Measurements from ENCODE around the gene FOXO6.

DNA sequence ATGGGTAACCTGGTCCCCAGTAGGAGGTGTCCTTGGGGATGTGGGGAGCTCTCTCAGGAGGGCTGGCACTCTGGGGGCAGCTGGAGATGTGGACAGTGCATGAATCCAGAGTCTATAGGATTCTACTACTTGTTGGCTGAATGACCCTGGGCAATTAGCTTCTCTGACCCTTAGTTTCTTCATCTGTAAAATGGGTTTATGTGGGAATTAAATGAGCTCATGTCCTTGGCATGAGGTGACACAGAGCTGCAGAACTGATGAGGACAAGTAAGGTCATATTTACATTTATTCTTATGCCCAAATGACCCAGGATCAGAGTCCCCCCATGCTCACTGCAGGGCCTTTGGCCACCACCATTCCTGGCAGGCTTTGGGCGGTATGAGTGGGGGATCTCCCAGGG is 29.3 kb downstream of the FOXO6 start:
- TF ChIP-seq, protein P1, sequence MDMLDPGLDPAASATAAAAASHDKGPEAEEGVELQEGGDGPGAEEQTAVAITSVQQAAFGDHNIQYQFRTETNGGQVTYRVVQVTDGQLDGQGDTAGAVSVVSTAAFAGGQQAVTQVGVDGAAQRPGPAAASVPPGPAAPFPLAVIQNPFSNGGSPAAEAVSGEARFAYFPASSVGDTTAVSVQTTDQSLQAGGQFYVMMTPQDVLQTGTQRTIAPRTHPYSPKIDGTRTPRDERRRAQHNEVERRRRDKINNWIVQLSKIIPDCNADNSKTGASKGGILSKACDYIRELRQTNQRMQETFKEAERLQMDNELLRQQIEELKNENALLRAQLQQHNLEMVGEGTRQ (CRISPR knock-in tag; IDR thresholded peaks at IDR 0.05) = no peak
- TF ChIP-seq MYC (IDR thresholded peaks at IDR 0.05; ENCODE audit: low read depth, low read length) (no peak), MYC (CRISPR knock-in tag; IDR thresholded peaks at IDR 0.05; ENCODE audit: borderline replicate concordance, low read depth) (no peak)
- TF ChIP-seq, protein P2, sequence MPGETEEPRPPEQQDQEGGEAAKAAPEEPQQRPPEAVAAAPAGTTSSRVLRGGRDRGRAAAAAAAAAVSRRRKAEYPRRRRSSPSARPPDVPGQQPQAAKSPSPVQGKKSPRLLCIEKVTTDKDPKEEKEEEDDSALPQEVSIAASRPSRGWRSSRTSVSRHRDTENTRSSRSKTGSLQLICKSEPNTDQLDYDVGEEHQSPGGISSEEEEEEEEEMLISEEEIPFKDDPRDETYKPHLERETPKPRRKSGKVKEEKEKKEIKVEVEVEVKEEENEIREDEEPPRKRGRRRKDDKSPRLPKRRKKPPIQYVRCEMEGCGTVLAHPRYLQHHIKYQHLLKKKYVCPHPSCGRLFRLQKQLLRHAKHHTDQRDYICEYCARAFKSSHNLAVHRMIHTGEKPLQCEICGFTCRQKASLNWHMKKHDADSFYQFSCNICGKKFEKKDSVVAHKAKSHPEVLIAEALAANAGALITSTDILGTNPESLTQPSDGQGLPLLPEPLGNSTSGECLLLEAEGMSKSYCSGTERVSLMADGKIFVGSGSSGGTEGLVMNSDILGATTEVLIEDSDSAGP (CRISPR knock-in tag; IDR thresholded peaks at IDR 0.05) = no peak

Data from K562 (cell line).